Measurements from ENCODE around the gene GULP1. TPM values are rescaled to one million over a fixed set of nuclear protein-coding genes. Genes with fewer than 3 reads are reported as not detected.

GULP1 gene
- total RNA-seq, 1 experiment from 2014 or later = 75.1 TPM

- no peak for DNase-seq (ENCODE audit: low spot score)
- Mint-ChIP-seq H3K36me3 (peaks cover 15% of the 10 kb centered on the region), H3K4me3 (no peak overlapping the region), H3K27me3 (ENCODE audit: low read depth) (no peaks in the 10 kb centered on the region), H3K4me1 (peaks cover 70% of the 10 kb centered on the region), H3K27ac (peak overlapping the region; percentile 69), H3K9me3 (peaks cover 15% of the 10 kb centered on the region)
- ChIA-PET CTCF (no interaction called here), POLR2A (no interaction called here)
- TF ChIP-seq SMAD4 (CRISPR knock-in tag; IDR thresholded peaks at IDR 0.05) = no peak
- no peak for TF ChIP-seq ZBTB43 (CRISPR knock-in tag; IDR thresholded peaks at IDR 0.05)
- TF ChIP-seq SOX15 (CRISPR knock-in tag; IDR thresholded peaks at IDR 0.05) = no peak
- no peak for TF ChIP-seq IRF2 (CRISPR knock-in tag; IDR thresholded peaks at IDR 0.05; ENCODE audit: borderline replicate concordance, low read depth)
- no peak for TF ChIP-seq STAT6 (CRISPR knock-in tag; conservative IDR thresholded peaks at IDR 0.05; ENCODE audit: low read depth)
- TF ChIP-seq GABPB1 (CRISPR knock-in tag; IDR thresholded peaks at IDR 0.05) = no peak
- TF ChIP-seq ELF4 (CRISPR knock-in tag; IDR thresholded peaks at IDR 0.05; ENCODE audit: low read depth) = no peak
- no peak for TF ChIP-seq TCF7 (CRISPR knock-in tag; IDR thresholded peaks at IDR 0.05; ENCODE audit: low read depth)
- TF ChIP-seq CDX4 (CRISPR knock-in tag; IDR thresholded peaks at IDR 0.05; ENCODE audit: borderline replicate concordance) = no peak
- no peak for TF ChIP-seq PRRX2 (CRISPR knock-in tag; IDR thresholded peaks at IDR 0.05)
- TF ChIP-seq ZNF281 (CRISPR knock-in tag; IDR thresholded peaks at IDR 0.05) = no peak
- TF ChIP-seq ZNF263 (CRISPR knock-in tag; IDR thresholded peaks at IDR 0.05; ENCODE audit: low read depth) = no peak
- TF ChIP-seq FOXP4 (CRISPR knock-in tag; IDR thresholded peaks at IDR 0.05) = no peak
- no peak for TF ChIP-seq PRDM15 (CRISPR knock-in tag; IDR thresholded peaks at IDR 0.05)
- no peak for TF ChIP-seq TEAD1 (CRISPR knock-in tag; IDR thresholded peaks at IDR 0.05)
- no peak for TF ChIP-seq ZNF219 (CRISPR knock-in tag; IDR thresholded peaks at IDR 0.05; ENCODE audit: borderline replicate concordance)
- no peak for TF ChIP-seq ZNF532 (CRISPR knock-in tag; IDR thresholded peaks at IDR 0.05; ENCODE audit: borderline replicate concordance)
- no peak for TF ChIP-seq ESRRA (CRISPR knock-in tag; IDR thresholded peaks at IDR 0.05; ENCODE audit: borderline replicate concordance)
- TF ChIP-seq OVOL2 (CRISPR knock-in tag; IDR thresholded peaks at IDR 0.05; ENCODE audit: borderline replicate concordance) = no peak
- no peak for ATAC-seq
Measured at GRCh38 chr2:188316342-188316741, 24.7 kb downstream of the GULP1 start.

All from WTC11 (cell line).